Keratinocyte (primary cell): ENCODE measurements around the gene BCAS3. TPM values are rescaled to one million over a fixed set of nuclear protein-coding genes. Genes with fewer than 3 reads are reported as not detected.

ENCODE experiments used
- DNase-seq: peaks from one replicate; pipeline ENCODE4 v3.0.0-alpha.2; 2011; ENCODE audit warnings: low read depth, missing footprints, low spot score
- FAIRE-seq: peaks from 2 replicates; lab custom pipeline; 2011; peaks lifted over from hg19 to GRCh38; lab: Jason Lieb, UNC
- H2AFZ ChIP-seq: 2 replicates; pipeline ENCODE4 v1.6.0; 2012; ENCODE audit warnings: low read length, control low read depth, inconsistent platforms; ENCODE audit not compliant: control insufficient read depth
- H3K27ac ChIP-seq: 2 replicates; pipeline ENCODE4 v1.5.1; 2011; ENCODE audit warnings: low read length; ENCODE audit not compliant: control insufficient read depth, insufficient read depth
- H3K27me3 ChIP-seq: 3 replicates; pipeline ENCODE4 v1.6.0; 2011; ENCODE audit warnings: low read length; ENCODE audit not compliant: control insufficient read depth, insufficient read depth; ENCODE audit errors: extremely low read depth
- H3K36me3 ChIP-seq, 2 experiments: 2 replicates in 1 of 2; 3 replicates in 1 of 2; pipeline ENCODE4 v1.5.1; 2011; ENCODE audit warnings: low read length in 2 of 2, mild to moderate bottlenecking in 1 of 2; ENCODE audit not compliant: control insufficient read depth in 2 of 2, insufficient read depth in 2 of 2; ENCODE audit errors: extremely low read depth in 1 of 2
- H3K4me1 ChIP-seq: 3 replicates; pipeline ENCODE4 v1.5.1; 2011; ENCODE audit warnings: low read length; ENCODE audit not compliant: control insufficient read depth, insufficient read depth; ENCODE audit errors: extremely low read depth
- H3K4me2 ChIP-seq: 3 replicates; pipeline ENCODE4 v1.6.0; 2011; ENCODE audit warnings: low read depth, low read length; ENCODE audit not compliant: control insufficient read depth, insufficient read depth; ENCODE audit errors: extremely low read depth
- H3K4me3 ChIP-seq, 3 experiments: fragments of 200-600 bp in 1 of 3; sonication (generic) in 1 of 3; 2 replicates in 2 of 3; 3 replicates in 1 of 3; pipeline ENCODE4 v1.5.1; 2011 to 2016; ENCODE audit warnings: low read length in 3 of 3, mild to moderate bottlenecking in 3 of 3, control low read depth in 2 of 3, inconsistent platforms in 1 of 3, low read depth in 1 of 3, mixed read lengths in 1 of 3, mixed run types in 1 of 3, moderate library complexity in 1 of 3; ENCODE audit not compliant: control insufficient read depth in 2 of 3, insufficient read depth in 2 of 3; ENCODE audit errors: extremely low read depth in 1 of 3
- H3K79me2 ChIP-seq: 2 replicates; pipeline ENCODE4 v1.6.0; 2012; ENCODE audit warnings: low read length; ENCODE audit not compliant: control insufficient read depth, insufficient read depth
- H3K9ac ChIP-seq: 3 replicates; pipeline ENCODE4 v1.6.0; 2011; ENCODE audit warnings: low read length; ENCODE audit not compliant: control insufficient read depth, insufficient read depth; ENCODE audit errors: extremely low read depth
- H3K9me1 ChIP-seq: 3 replicates; pipeline ENCODE4 v1.6.0; 2011; ENCODE audit warnings: low read length; ENCODE audit not compliant: control insufficient read depth, insufficient read depth; ENCODE audit errors: extremely low read depth
- H3K9me3 ChIP-seq: 2 replicates; pipeline ENCODE4 v1.5.1; 2012; ENCODE audit warnings: low read depth, low read length; ENCODE audit not compliant: control insufficient read depth
- H4K20me1 ChIP-seq: 3 replicates; pipeline ENCODE4 v1.6.0; 2011; ENCODE audit warnings: low read length; ENCODE audit not compliant: control insufficient read depth, insufficient read depth; ENCODE audit errors: extremely low read depth
- EZH2 ChIP-seq: IDR thresholded peaks from one replicate; pipeline ENCODE4 v1.6.1; 2012; ENCODE audit warnings: inconsistent platforms, mild to moderate bottlenecking, low read length, moderate library complexity
- dilution Hi-C: fragments of 300-500 bp; cut with MboI; formaldehyde crosslinking; loops from one replicate; pipeline ENCODE4 v1.7.0; 2020; ENCODE audit warnings: low sequenced_read_pairs; ENCODE audit not compliant: extremely low pct_ligation_motif_present
- polyA plus RNA-seq, 5 experiments: library from polyadenylated mRNA; depleted of rRNA in 3 of 5; stranded (reverse) in 3 of 5; stranded (forward) in 1 of 5; unstranded in 1 of 5; fragments of >200 nt; gene quantifications; 1 replicate in 1 of 5; 2 replicates in 3 of 5; 3 replicates in 1 of 5; pipeline versions ENCODE4 v1.2.1 to v1.2.3, GENCODE V29; 2011 to 2012; ENCODE audit warnings: missing spikeins in 2 of 5, low read depth in 1 of 5, low replicate concordance in 1 of 5
- TF ChIP-seq, protein P1 (sequence below), 3 experiments: IDR thresholded peaks in 1 of 3; conservative IDR thresholded peaks in 1 of 3; optimal IDR thresholded peaks in 1 of 3; 2 replicates in 2 of 3; 3 replicates in 1 of 3; pipeline versions ENCODE3 to v1.5.1; 2011; ENCODE audit warnings: low read length in 3 of 3, mild to moderate bottlenecking in 3 of 3, moderate library complexity in 2 of 3, control low read depth in 1 of 3, inconsistent platforms in 1 of 3; ENCODE audit not compliant: insufficient read depth in 2 of 3; ENCODE audit errors: extremely low read depth in 1 of 3

The BCAS3 gene
- polyA plus RNA-seq, 1 donor (not counting 4 experiments of a cell fraction or from before 2014, with no cell fraction given): 11.8 TPM

DNA sequence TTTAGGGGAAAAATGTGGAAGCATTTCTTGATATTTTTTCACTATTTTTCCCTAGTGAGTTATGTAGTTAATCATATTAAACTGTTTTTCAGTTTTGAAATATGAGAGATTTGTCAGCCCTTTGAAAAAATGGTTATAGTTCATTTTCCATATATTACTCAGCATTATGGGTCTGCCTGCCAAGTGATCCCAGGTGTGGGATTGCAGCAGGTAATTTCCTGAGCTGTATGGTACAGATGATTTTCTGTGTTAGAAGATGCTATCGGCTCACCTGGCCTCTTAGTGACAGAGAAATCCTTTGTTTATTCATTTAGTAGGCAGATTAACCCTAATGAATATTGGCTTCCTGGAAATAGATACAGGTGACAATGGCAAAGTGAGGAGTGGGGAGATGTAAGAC is 446.9 kb downstream of the BCAS3 start:
- no peaks in the 10 kb centered on the region for H3K9me1 ChIP-seq
- TF ChIP-seq, protein P1, sequence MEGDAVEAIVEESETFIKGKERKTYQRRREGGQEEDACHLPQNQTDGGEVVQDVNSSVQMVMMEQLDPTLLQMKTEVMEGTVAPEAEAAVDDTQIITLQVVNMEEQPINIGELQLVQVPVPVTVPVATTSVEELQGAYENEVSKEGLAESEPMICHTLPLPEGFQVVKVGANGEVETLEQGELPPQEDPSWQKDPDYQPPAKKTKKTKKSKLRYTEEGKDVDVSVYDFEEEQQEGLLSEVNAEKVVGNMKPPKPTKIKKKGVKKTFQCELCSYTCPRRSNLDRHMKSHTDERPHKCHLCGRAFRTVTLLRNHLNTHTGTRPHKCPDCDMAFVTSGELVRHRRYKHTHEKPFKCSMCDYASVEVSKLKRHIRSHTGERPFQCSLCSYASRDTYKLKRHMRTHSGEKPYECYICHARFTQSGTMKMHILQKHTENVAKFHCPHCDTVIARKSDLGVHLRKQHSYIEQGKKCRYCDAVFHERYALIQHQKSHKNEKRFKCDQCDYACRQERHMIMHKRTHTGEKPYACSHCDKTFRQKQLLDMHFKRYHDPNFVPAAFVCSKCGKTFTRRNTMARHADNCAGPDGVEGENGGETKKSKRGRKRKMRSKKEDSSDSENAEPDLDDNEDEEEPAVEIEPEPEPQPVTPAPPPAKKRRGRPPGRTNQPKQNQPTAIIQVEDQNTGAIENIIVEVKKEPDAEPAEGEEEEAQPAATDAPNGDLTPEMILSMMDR (optimal IDR thresholded peaks at IDR 0.05 in 1 of 3, IDR thresholded peaks at IDR 0.05 in 1 of 3, conservative IDR thresholded peaks at IDR 0.05 in 1 of 3; ENCODE audit: extremely low read depth in 1 of 3, insufficient read depth in 2 of 3, low read length in 3 of 3): no peak
- no peak for TF ChIP-seq EZH2
- no peak overlapping the region for H2AFZ ChIP-seq
- H3K79me2 ChIP-seq: no peaks in the 10 kb centered on the region
- H3K4me2 ChIP-seq: no peak overlapping the region
- no peaks in the 10 kb centered on the region for H3K4me1 ChIP-seq
- H3K9ac ChIP-seq: no peak overlapping the region
- no peaks in the 10 kb centered on the region for H3K27me3 ChIP-seq
- no peaks in the 10 kb centered on the region for H4K20me1 ChIP-seq
- no peak overlapping the region for H3K4me3 ChIP-seq
- H3K27ac ChIP-seq: no peak overlapping the region
- dilution Hi-C loops: no loop called here
- H3K36me3 ChIP-seq: no peaks in the 10 kb centered on the region
- H3K9me3 ChIP-seq: no peaks in the 10 kb centered on the region
- FAIRE-seq (no peak), DNase-seq (no peak)

DNA sequence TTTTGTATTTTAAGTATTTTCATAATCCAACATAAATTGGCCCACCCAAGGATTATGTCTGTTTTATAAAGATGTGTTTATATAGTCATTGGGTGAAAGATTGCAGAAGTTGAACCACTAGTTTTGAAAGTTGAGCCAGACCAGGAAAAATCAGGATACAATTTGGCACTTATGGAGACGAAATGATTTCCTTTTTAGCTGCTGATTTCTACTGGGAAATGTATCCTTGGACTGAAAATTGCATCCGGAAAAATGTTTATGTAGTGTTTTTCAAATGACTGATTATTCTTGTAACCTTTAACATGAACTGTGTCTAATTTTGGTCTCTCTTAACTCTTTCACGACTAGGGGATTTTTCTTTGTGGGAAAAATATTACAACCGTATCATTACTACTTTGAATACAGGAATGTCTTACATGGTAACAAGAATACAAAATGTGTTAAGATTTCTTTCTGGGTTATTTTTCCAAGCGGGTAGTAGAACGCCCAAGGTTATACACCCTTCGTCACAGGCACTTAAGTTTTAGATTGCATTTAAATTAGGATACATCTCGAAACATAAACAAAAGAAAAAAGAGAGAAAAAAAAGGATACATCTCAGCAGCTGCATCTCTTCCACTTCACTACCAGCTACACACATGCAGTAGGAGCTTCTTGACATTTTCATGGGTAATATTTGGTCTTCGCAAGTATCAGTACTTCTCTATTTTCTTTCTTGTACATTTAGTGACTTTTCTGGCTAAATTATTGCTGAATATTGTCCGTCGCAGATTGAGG is 449.0 kb downstream of the BCAS3 start:
- Histone ChIP-seq H4K20me1 (no peaks in the 10 kb centered on the region), H3K9me1 (no peaks in the 10 kb centered on the region), H3K27ac (no peak overlapping the region), H3K4me2 (no peak overlapping the region), H3K27me3 (no peaks in the 10 kb centered on the region), H3K9me3 (no peaks in the 10 kb centered on the region), H3K79me2 (no peaks in the 10 kb centered on the region), H3K36me3 (no peaks in the 10 kb centered on the region), H2AFZ (no peak overlapping the region), H3K4me1 (no peaks in the 10 kb centered on the region), H3K9ac (no peak overlapping the region), H3K4me3 (no peak overlapping the region)
- TF ChIP-seq EZH2: no peak
- TF ChIP-seq, protein P1 (optimal IDR thresholded peaks at IDR 0.05 in 1 of 3, IDR thresholded peaks at IDR 0.05 in 1 of 3, conservative IDR thresholded peaks at IDR 0.05 in 1 of 3; ENCODE audit: extremely low read depth in 1 of 3, insufficient read depth in 2 of 3, low read length in 3 of 3): no peak
- dilution Hi-C loops: no loop called here
- FAIRE-seq (no peak), DNase-seq (no peak)
